AG10803 (cell line): ENCODE data around the gene ASPDH.
"Not testable (repeated sequence)": the region's sequence is repeated elsewhere in the genome, so short reads cannot be mapped to it uniquely, and the experiment has no call there.

Source experiments
- DNase-seq: peaks from one replicate; pipeline ENCODE4 v3.0.0; 2010; ENCODE audit warnings: low read depth
- H3K4me3 ChIP-seq: 2 replicates; pipeline ENCODE4 v1.5.1; 2011; ENCODE audit warnings: mild to moderate bottlenecking, low read length, control low read depth
- CTCF ChIP-seq: conservative IDR thresholded peaks from 2 replicates; pipeline ENCODE4 v1.5.1; 2011; ENCODE audit warnings: mild to moderate bottlenecking, low read length, control low read depth, inconsistent platforms

ASPDH gene

GRCh38 chr19:50478901-50479715 is 34.6 kb downstream of the ASPDH start:
- no peak overlapping the region for H3K4me3 ChIP-seq
- peak; percentile 48 for DNase-seq
- TF ChIP-seq CTCF = peak; percentile 72

GRCh38 chr19:50477751-50478515 is 35.8 kb downstream of the ASPDH start:
- DNase-seq = no peak
- no peak overlapping the region for H3K4me3 ChIP-seq
- no peak for TF ChIP-seq CTCF

GRCh38 chr19:50476907-50477238 is 36.8 kb downstream of the ASPDH start:
- DNase-seq = no peak
- H3K4me3 ChIP-seq = peak overlapping the region; percentile 76
- TF ChIP-seq CTCF = no peak

GRCh38 chr19:50476224-50476906 is 37.3 kb downstream of the ASPDH start, which contains the start of the genes EMC10 and GARIN5A:
EMC10 (plus strand) TSS chr19:50476507; CDS start chr19:50476545, 38 bp downstream.
GARIN5A (minus strand) TSS chr19:50476848; CDS start chr19:50476388, 460 bp downstream.
- TF ChIP-seq CTCF = no peak
- H3K4me3 ChIP-seq = peak within 1 kb of the TSS; percentile 76
- peak; percentile 90 for DNase-seq

GRCh38 chr19:50475736-50476223 is 37.9 kb downstream of the ASPDH start:
- no peak for TF ChIP-seq CTCF
- peak overlapping the region; percentile 24 for H3K4me3 ChIP-seq
- DNase-seq = no peak

- DNase-seq = no peak
- no peak for TF ChIP-seq CTCF
- H3K4me3 ChIP-seq = no peak overlapping the region
Measured at GRCh38 chr19:50475101-50475568, 38.6 kb downstream of the ASPDH start.

GRCh38 chr19:50473336-50473735 is 40.4 kb downstream of the ASPDH start:
- not testable (repeated sequence) for DNase-seq

More at GRCh38 chr19:50473336-50473735, 40.4 kb downstream of the ASPDH start:
- not testable (repeated sequence) for H3K4me3 ChIP-seq
